Loucy (cell line): ENCODE measurements around the gene ANAPC15.

Experiments used
- H2AFZ ChIP-seq: fragments of 200-600 bp; sonication (generic); 2 replicates; pipeline ENCODE4 v1.6.0; 2016; ENCODE audit warnings: antibody characterized with exemption, mild to moderate bottlenecking, low read length, moderate library complexity
- H3F3A ChIP-seq: fragments of 200-600 bp; 2 replicates; pipeline ENCODE4 v1.6.0; 2016; ENCODE audit warnings: antibody characterized with exemption, low read depth, mild to moderate bottlenecking
- H3K27me3 ChIP-seq: fragments of 200-600 bp; sonication (generic); 2 replicates; pipeline ENCODE4 v1.6.1; 2014; ENCODE audit warnings: low read length, mild to moderate bottlenecking; ENCODE audit not compliant: insufficient read depth, poor library complexity, severe bottlenecking
- H3K36me3 ChIP-seq: fragments of 200-600 bp; sonication (generic); 2 replicates; pipeline ENCODE4 v1.6.1; 2016; ENCODE audit warnings: low read length; ENCODE audit not compliant: insufficient read depth
- H3K4me1 ChIP-seq: fragments of 200-600 bp; sonication (generic); 2 replicates; pipeline ENCODE4 v1.5.1; 2014; ENCODE audit warnings: low read length, mild to moderate bottlenecking; ENCODE audit not compliant: insufficient read depth, poor library complexity, severe bottlenecking
- H3K4me2 ChIP-seq: fragments of 200-600 bp; sonication (generic); 2 replicates; pipeline ENCODE4 v1.6.0; 2014; ENCODE audit warnings: antibody characterized with exemption, low read length, low read depth, mild to moderate bottlenecking; ENCODE audit not compliant: poor library complexity, severe bottlenecking
- H3K4me3 ChIP-seq: fragments of 200-600 bp; sonication (generic); 2 replicates; pipeline ENCODE4 v1.5.1; 2014; ENCODE audit warnings: low read length, mild to moderate bottlenecking, mixed read lengths; ENCODE audit not compliant: poor library complexity, severe bottlenecking
- H3K79me2 ChIP-seq: fragments of 200-600 bp; sonication (generic); 2 replicates; pipeline ENCODE4 v1.6.1; 2014; ENCODE audit warnings: low read length; ENCODE audit not compliant: insufficient read depth
- H3K9ac ChIP-seq: fragments of 200-600 bp; sonication (generic); 2 replicates; pipeline ENCODE4 v1.6.0; 2014; ENCODE audit warnings: mild to moderate bottlenecking, low read depth, low read length, moderate library complexity; ENCODE audit not compliant: poor library complexity, severe bottlenecking
- H3K9me2 ChIP-seq: fragments of 200-600 bp; sonication (generic); replicated peaks from 2 replicates; pipeline ENCODE4 v1.6.1; 2016; ENCODE audit warnings: low read depth, low read length, mixed read lengths
- H3K9me3 ChIP-seq: fragments of 200-600 bp; sonication (generic); 2 replicates; pipeline ENCODE4 v1.6.1; 2014; ENCODE audit warnings: mild to moderate bottlenecking, antibody characterized with exemption, low read length, low read depth; ENCODE audit not compliant: insufficient read depth
- H4K20me1 ChIP-seq: fragments of 200-600 bp; sonication (generic); 2 replicates; pipeline ENCODE4 v1.6.0; 2014; ENCODE audit warnings: antibody characterized with exemption, low read length, mild to moderate bottlenecking; ENCODE audit not compliant: insufficient read depth, poor library complexity, severe bottlenecking
- EZH2phosphoT487 ChIP-seq: fragments of 200-600 bp; IDR thresholded peaks from 2 replicates; pipeline ENCODE4 v1.6.1; 2018; ENCODE audit warnings: antibody characterized with exemption, mild to moderate bottlenecking, moderate library complexity, borderline replicate concordance
- TF ChIP-seq, protein P1 (sequence below): fragments of 200-600 bp; sonication (generic); conservative IDR thresholded peaks from 2 replicates; pipeline ENCODE4 v1.5.1; 2014; ENCODE audit warnings: mild to moderate bottlenecking, antibody characterized with exemption, low read length

The ANAPC15 gene

DNA sequence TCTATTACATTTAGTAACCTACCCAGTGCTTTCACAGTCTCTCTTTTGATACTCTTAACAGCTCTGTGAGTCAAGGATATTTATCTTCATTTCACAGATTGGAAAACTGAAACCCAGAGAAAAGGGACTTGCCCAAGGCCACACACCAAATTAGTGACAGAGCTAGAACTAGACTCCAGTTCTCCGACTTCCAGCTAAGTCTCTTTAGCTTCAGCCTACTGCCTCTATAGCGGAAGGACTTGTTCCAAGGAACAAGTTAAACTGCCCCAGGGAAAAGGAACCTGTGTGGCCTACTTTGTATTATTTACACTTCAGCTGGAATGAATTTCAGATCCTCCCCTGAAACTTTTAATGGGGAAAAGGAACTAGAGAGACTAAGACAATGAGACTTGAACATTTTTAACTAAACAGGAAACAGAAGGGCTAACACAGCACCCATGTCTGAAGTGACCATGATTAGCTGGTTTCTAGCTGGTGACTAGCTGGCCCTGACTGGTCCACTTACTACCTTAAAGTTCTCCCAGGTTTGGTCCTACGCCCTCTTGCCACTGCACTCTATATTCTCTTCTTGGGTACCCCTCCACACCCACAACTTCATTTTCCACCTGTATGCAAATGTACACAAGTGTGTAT is 30.6 kb downstream of the ANAPC15 start:
- H3K4me3 ChIP-seq = no peak overlapping the region
- peak overlapping the region; percentile 78 for H3K4me2 ChIP-seq
- no peaks in the 10 kb centered on the region for H3F3A ChIP-seq
- H2AFZ ChIP-seq = no peak overlapping the region
- H3K27me3 ChIP-seq = no peaks in the 10 kb centered on the region
- no peaks in the 10 kb centered on the region for H3K9me3 ChIP-seq
- peaks cover 28% of the 10 kb centered on the region for H4K20me1 ChIP-seq
- peaks cover 34% of the 10 kb centered on the region for H3K79me2 ChIP-seq
- TF ChIP-seq, protein P1, sequence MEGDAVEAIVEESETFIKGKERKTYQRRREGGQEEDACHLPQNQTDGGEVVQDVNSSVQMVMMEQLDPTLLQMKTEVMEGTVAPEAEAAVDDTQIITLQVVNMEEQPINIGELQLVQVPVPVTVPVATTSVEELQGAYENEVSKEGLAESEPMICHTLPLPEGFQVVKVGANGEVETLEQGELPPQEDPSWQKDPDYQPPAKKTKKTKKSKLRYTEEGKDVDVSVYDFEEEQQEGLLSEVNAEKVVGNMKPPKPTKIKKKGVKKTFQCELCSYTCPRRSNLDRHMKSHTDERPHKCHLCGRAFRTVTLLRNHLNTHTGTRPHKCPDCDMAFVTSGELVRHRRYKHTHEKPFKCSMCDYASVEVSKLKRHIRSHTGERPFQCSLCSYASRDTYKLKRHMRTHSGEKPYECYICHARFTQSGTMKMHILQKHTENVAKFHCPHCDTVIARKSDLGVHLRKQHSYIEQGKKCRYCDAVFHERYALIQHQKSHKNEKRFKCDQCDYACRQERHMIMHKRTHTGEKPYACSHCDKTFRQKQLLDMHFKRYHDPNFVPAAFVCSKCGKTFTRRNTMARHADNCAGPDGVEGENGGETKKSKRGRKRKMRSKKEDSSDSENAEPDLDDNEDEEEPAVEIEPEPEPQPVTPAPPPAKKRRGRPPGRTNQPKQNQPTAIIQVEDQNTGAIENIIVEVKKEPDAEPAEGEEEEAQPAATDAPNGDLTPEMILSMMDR = no peak
- no peak for TF ChIP-seq EZH2phosphoT487
- H3K9ac ChIP-seq = no peak overlapping the region
- no peaks in the 10 kb centered on the region for H3K9me2 ChIP-seq
- H3K4me1 ChIP-seq = peaks cover 36% of the 10 kb centered on the region
- H3K36me3 ChIP-seq = no peaks in the 10 kb centered on the region

DNA sequence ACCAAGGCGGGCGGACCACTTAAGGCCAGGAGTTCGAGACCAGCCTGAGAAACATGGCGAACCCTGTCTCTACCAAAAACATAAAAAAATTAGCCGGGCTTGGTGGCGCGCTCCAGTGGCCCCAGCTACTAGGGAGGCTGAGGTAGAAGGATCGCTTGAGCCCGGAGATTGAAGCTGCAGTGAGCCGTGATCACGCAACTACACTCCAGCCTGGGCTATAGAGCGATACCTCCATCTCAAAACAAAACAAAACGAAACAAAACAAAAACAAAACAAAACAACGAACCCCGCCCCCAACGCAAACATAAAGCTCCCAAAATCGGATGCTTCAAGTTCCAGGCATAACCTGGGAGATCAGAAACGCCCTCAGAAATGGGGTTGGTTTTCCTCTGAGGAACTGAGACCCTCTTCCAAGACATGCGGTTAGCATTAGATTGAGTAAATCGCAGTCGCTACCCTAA is 31.3 kb downstream of the ANAPC15 start:
- no peaks in the 10 kb centered on the region for H3K27me3 ChIP-seq
- peak overlapping the region; percentile 80 for H2AFZ ChIP-seq
- TF ChIP-seq, protein P1 = no peak
- TF ChIP-seq EZH2phosphoT487 = no peak

DNA sequence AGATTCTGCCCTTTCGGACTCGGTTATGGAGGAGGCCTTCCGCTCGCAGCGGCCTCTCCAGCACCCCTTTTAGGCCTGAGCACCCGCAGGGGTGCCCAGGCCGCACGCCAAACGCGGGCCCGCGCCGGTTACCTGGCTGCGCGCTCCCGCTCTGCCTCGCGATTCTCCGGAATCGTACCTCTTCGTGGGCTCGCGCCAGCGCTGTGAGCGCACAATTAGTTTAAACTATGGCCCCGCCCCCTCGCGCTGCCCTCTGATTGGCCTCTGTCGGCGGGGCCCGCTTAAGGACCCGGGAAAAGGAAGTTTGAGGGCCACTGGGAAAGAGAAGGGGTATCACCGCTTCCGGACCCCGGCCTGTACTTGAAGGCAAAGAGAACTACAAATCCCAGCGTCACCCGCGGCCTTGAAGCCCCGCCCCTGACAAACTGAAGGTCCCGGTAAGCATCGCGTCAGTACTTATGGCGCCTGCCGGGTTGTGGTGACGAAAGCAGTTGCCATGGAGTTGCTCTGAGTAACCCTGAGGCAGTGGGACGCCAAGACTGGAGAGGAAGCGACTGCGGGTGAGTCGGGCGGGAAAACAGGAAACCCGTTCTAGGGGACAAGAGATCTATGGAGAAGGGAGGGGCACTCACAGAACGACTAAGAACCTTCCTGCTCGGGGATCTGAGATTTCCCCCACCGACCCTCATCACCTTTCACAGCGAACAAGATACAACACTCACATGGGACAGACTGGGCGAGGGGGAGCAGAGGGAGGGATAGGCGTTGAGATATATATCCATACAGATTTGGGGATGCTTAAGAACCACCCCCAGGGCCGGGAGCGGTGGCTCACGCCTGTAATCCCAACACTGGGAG is 31.9 kb downstream of the ANAPC15 start, which contains the start of the genes LRRC51 and NUMA1:
TSS of gene LRRC51 (plus strand) at position 525 of the 858 bp plus-strand sequence. CDS start 8,234 bp downstream, outside the sequence.
TSS of gene NUMA1 (minus strand) at position 217 of the 858 bp plus-strand sequence. CDS start 44,599 bp downstream, outside the sequence.
- Histone ChIP-seq H3K9me3 (no peaks in the 10 kb centered on the region), H2AFZ (peak within 1 kb of the TSS; percentile 80)

More for the DNA sequence above, 31.3 kb downstream of the ANAPC15 start:
- Histone ChIP-seq H3K4me3 (peak overlapping the region; percentile 98), H3K9me2 (no peaks in the 10 kb centered on the region), H3K9me3 (no peaks in the 10 kb centered on the region), H3F3A (no peaks in the 10 kb centered on the region), H3K9ac (peak overlapping the region; percentile 62), H4K20me1 (peaks cover 30% of the 10 kb centered on the region), H3K36me3 (no peaks in the 10 kb centered on the region), H3K4me1 (peaks cover 37% of the 10 kb centered on the region), H3K4me2 (peak overlapping the region; percentile 78), H3K79me2 (peaks cover 41% of the 10 kb centered on the region)

More for the DNA sequence above, 31.9 kb downstream of the ANAPC15 start, which contains the start of the genes LRRC51 and NUMA1:
- Histone ChIP-seq H3K27me3 (no peaks in the 10 kb centered on the region), H4K20me1 (peaks cover 30% of the 10 kb centered on the region), H3F3A (no peaks in the 10 kb centered on the region), H3K4me1 (peaks cover 40% of the 10 kb centered on the region), H3K36me3 (no peaks in the 10 kb centered on the region), H3K9me2 (no peaks in the 10 kb centered on the region), H3K4me3 (peak within 1 kb of the TSS; percentile 98), H3K9ac (peak within 1 kb of the TSS; percentile 84), H3K4me2 (peak within 1 kb of the TSS; percentile 94), H3K79me2 (peaks cover 48% of the 10 kb centered on the region)
- no peak for TF ChIP-seq EZH2phosphoT487
- TF ChIP-seq, protein P1 = no peak
